Uterus (tissue), 4 donors: ENCODE data around the gene SPSB2. TPM values are rescaled to one million over a fixed set of nuclear protein-coding genes. Genes with fewer than 3 reads are reported as not detected.

Source experiments
- DNase-seq, 2 donors: peaks; one replicate each; pipeline ENCODE4 v3.0.0-alpha.2; 2019 to 2020
- H3K27ac ChIP-seq, 2 donors: fragments of 200-600 bp; sonication (generic); 1 replicate in 1 of 2; 2 replicates in 1 of 2; pipeline ENCODE4 v1.5.1; 2016 to 2018
- H3K27me3 ChIP-seq, 2 donors: fragments of 200-600 bp; sonication (generic); one replicate each; pipeline ENCODE4 v1.5.1; 2018 to 2019; ENCODE audit warnings: control low read depth in 1 of 2
- H3K36me3 ChIP-seq, 2 donors: fragments of 200-600 bp; sonication (generic); one replicate each; pipeline ENCODE4 v1.5.1; 2019; ENCODE audit warnings: control low read depth in 1 of 2
- H3K4me1 ChIP-seq, 2 donors: fragments of 200-600 bp; sonication (generic); one replicate each; pipeline ENCODE4 v1.5.1; 2018 to 2019; ENCODE audit warnings: control low read depth in 1 of 2
- H3K4me3 ChIP-seq, 2 donors: fragments of 200-600 bp; sonication (generic); 1 replicate in 1 of 2; 2 replicates in 1 of 2; pipeline ENCODE4 v1.5.1; 2018 to 2019; ENCODE audit warnings: mild to moderate bottlenecking in 1 of 2
- H3K9me3 ChIP-seq, 2 donors: fragments of 200-600 bp; sonication (generic); one replicate each; pipeline ENCODE4 v1.5.1; 2019; ENCODE audit warnings: control low read depth in 1 of 2
- POLR2A ChIP-seq, 2 donors: fragments of 450-650 bp; IDR thresholded peaks; one replicate each; pipeline ENCODE4 v1.6.1; 2016; ENCODE audit warnings: antibody characterized with exemption in 2 of 2, mild to moderate bottlenecking in 1 of 2, moderate library complexity in 1 of 2
- intact Hi-C: fragments of 100-400 bp; cut with DNase I; formaldehyde crosslinking; loops from one replicate; pipeline ENCODE4 v1.15.1; 2023; ENCODE audit warnings: low total_unique reads
- total RNA-seq, 4 donors: library from RNA; depleted of rRNA in 3 of 4; stranded (reverse); fragments of >200 nt in 3 of 4; gene quantifications; one replicate each; pipeline versions ENCODE4 v1.1.0 to v1.2.4, GENCODE V29; 2014 to 2023
- TF ChIP-seq, protein P1 (sequence below), 4 experiments: fragments of 200-600 bp in 2 of 4; fragments of 450-650 bp in 2 of 4; sonication (generic) in 2 of 4; IDR thresholded peaks; one replicate each; pipeline ENCODE4 v1.5.1; 2016 to 2019; ENCODE audit warnings: antibody characterized with exemption in 4 of 4, mild to moderate bottlenecking in 2 of 4, moderate library complexity in 1 of 4
- donor health status: DM: yes; HTN: yes; CAD: no.

SPSB2 gene
- total RNA-seq, 4 donors from 2014 or later = 2.8 to 11.3 (median 5.0) TPM

DNA sequence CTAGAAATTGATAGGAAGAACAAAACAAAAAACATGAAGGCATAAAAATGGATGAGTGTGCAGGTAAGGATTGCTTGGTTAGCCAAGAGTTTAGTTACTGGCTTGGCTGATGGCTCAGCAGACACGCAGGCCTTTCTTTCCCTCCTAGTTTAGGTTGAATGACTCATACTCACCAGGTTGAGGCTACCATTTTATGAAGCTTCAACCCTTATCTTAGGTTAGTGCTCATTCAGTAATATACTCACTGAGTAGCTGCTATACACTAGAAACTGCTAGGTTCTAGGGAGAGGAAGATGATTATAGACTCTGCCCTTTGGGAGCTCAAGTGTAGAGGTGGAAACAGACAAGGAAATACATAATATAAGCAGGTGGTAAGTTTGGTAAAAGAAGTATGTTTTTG is 38.8 kb downstream of the SPSB2 start:
- H3K27me3 ChIP-seq = no peaks in the 10 kb centered on the region
- TF ChIP-seq POLR2A (IDR thresholded peaks at IDR 0.05) = no peak
- TF ChIP-seq, protein P1, sequence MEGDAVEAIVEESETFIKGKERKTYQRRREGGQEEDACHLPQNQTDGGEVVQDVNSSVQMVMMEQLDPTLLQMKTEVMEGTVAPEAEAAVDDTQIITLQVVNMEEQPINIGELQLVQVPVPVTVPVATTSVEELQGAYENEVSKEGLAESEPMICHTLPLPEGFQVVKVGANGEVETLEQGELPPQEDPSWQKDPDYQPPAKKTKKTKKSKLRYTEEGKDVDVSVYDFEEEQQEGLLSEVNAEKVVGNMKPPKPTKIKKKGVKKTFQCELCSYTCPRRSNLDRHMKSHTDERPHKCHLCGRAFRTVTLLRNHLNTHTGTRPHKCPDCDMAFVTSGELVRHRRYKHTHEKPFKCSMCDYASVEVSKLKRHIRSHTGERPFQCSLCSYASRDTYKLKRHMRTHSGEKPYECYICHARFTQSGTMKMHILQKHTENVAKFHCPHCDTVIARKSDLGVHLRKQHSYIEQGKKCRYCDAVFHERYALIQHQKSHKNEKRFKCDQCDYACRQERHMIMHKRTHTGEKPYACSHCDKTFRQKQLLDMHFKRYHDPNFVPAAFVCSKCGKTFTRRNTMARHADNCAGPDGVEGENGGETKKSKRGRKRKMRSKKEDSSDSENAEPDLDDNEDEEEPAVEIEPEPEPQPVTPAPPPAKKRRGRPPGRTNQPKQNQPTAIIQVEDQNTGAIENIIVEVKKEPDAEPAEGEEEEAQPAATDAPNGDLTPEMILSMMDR (IDR thresholded peaks at IDR 0.05) = no peak
- intact Hi-C loops = no loop called here
- no peaks in the 10 kb centered on the region for H3K9me3 ChIP-seq
- H3K4me1 ChIP-seq = peaks cover 0 to 6% of the 10 kb centered on the region in 2 donors
- H3K27ac ChIP-seq = no peak overlapping the region
- no peaks in the 10 kb centered on the region for H3K36me3 ChIP-seq
- no peak overlapping the region for H3K4me3 ChIP-seq
- DNase-seq = no peak

DNA sequence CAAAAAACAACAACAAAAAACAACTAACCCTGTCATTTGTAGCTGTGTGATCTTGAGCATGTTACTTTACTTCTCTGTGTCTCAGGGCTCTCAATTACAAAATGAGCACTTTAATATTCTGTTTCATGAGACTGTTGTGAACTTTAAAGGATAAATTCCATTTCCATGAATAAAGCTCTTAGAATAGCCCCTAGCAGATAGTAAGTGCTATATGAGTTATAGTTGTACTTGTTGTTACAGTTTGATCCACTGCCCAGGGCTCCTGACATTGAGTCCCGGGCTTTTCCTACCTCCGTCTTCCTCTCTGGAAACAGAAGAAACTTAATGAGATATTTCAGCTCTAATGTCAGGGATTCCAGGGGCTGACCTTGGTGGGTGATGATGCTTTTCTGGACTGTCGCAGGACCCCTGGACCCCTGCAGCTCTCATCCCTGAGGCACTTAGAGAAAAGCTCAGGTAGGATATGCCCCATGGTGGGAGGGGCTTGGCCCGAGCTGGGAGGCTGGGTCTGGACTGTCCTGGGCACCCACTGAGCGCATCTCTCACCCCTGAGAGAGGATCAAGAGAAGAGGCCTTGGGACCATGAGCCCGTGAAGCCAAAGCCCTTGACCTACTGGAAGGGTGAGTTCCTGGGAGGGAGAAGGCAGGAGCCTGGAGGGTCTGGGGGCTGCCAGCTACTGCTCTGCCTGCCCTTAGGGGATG is 39.8 kb downstream of the SPSB2 start:
- intact Hi-C loops = no loop called here
- Histone ChIP-seq H3K9me3 (no peaks in the 10 kb centered on the region), H3K4me1 (peaks cover 0 to 6% of the 10 kb centered on the region in 2 donors), H3K27me3 (no peaks in the 10 kb centered on the region), H3K27ac (peak overlapping the region; percentile 59 to 78), H3K4me3 (no peak overlapping the region), H3K36me3 (no peaks in the 10 kb centered on the region)
- no peak for TF ChIP-seq POLR2A (IDR thresholded peaks at IDR 0.05)
- DNase-seq = no peak

DNA sequence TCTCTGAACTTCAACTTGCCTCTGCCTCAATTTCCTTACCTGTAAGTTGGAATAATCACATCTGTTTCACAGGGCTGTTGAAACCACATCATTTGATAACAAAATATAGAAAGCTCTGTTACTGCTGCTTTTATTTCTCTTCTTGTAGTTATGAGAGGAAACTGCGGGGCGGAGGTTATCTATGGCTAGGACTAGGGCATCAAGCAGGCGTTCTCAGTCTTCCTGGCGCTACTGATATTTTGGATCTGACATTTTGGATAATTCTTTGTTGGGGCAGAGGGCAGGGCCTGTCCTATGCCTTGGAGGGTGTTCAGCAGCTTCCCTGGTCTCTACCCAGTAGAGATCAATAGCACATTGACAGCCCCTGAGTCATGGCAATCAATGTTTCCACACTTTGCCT is 41.0 kb downstream of the SPSB2 start:
- TF ChIP-seq POLR2A (IDR thresholded peaks at IDR 0.05) = no peak
- TF ChIP-seq, protein P1 (IDR thresholded peaks at IDR 0.05) = no peak
- no peaks in the 10 kb centered on the region for H3K27me3 ChIP-seq
- no peak for DNase-seq
- intact Hi-C loops = no loop called here
- peak overlapping the region in 1 of 2 donors; percentile 78 for H3K27ac ChIP-seq
- no peak overlapping the region for H3K4me3 ChIP-seq
- no peaks in the 10 kb centered on the region for H3K36me3 ChIP-seq
- H3K4me1 ChIP-seq = peaks cover 2 to 6% of the 10 kb centered on the region in 2 donors
- H3K9me3 ChIP-seq = no peaks in the 10 kb centered on the region

DNA sequence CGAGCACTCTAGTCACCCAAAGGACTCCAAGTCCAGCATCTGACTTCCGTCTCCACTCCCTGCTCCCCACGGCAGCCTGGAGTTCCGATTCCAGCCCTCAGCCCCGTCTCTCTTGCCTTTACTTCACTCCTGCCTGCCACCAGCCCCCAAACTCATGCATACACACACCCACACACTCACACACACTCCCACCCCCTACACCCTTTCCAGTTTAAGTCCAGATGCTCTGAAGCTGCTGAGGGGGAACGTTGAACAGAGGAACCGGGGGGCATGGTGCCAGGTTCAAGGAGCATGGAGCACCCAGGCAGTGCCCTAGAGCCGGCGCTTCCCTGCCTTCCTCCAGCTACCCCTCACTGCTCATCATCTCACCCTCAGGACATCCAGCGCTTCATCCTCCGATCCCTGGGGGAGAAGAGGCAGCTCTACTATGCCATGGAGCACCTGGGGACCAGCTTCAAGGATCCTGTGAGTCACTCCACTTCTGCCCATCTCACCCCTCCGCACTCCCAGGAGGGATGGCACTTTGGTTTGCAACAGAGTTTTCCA is 41.6 kb downstream of the SPSB2 start:
- no peak overlapping the region for H3K4me3 ChIP-seq
- H3K36me3 ChIP-seq = no peaks in the 10 kb centered on the region
- H3K4me1 ChIP-seq = peaks cover 5 to 6% of the 10 kb centered on the region in 2 donors
- H3K27me3 ChIP-seq = no peaks in the 10 kb centered on the region
- no peak overlapping the region for H3K27ac ChIP-seq
- no peak for TF ChIP-seq POLR2A (IDR thresholded peaks at IDR 0.05)
- TF ChIP-seq, protein P1 (IDR thresholded peaks at IDR 0.05) = no peak
- no peaks in the 10 kb centered on the region for H3K9me3 ChIP-seq
- intact Hi-C loops = no loop called here
- no peak for DNase-seq

DNA sequence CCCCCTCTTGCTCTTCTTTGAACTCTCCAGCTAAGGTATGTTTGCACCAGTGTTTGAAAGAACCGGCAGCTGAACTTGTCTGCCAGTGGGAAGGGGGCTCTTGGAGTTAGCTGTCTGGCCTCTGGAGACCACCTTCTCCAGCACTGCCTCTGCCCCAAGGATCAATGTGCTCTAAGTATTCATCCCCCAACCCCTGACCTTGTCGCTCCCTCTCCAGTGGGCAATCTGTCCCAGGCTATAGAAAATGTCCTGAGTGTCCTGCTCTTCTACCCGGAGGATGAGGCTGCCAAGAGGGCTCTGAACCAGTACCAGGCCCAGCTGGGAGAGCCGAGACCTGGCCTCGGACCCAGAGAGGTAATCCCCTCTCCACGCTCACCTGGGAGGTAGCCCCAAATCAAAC is 42.1 kb downstream of the SPSB2 start:
- DNase-seq = no peak
- H3K4me3 ChIP-seq = no peak overlapping the region
- no peaks in the 10 kb centered on the region for H3K9me3 ChIP-seq
- intact Hi-C loops = no loop called here
- peaks cover 5 to 6% of the 10 kb centered on the region in 2 donors for H3K4me1 ChIP-seq
- TF ChIP-seq POLR2A (IDR thresholded peaks at IDR 0.05) = no peak
- TF ChIP-seq, protein P1 (IDR thresholded peaks at IDR 0.05) = no peak
- H3K36me3 ChIP-seq = no peaks in the 10 kb centered on the region
- H3K27ac ChIP-seq = no peak overlapping the region
- no peaks in the 10 kb centered on the region for H3K27me3 ChIP-seq
